ENCODE results near the gene DGLUCY.

Gene DGLUCY

GRCh38 chr14:91234791-91235114 lies 120.9 kb downstream of the DGLUCY start:
- H2BK5ac ChIP-seq (ENCODE audit: low read depth, low read length, poor library complexity), result no peak overlapping the region
- H4K12ac ChIP-seq (ENCODE audit: low read depth, low read length), result no peak overlapping the region
- WGBS (ENCODE audit: extremely low coverage, insufficient coverage, insufficient read length), result no CpG with 5 or more reads among the region's 16 CpGs
- no peak overlapping the region for H3K23ac ChIP-seq (ENCODE audit: low read length)
- no peak overlapping the region for H2AK5ac ChIP-seq (ENCODE audit: low read length)
- H3K4me1 ChIP-seq (ENCODE audit: control insufficient read depth in 1 of 2, insufficient read depth in 2 of 2, low read length in 2 of 2), result no peaks in the 10 kb centered on the region
- H3K4ac ChIP-seq (ENCODE audit: low read depth, low read length), result no peak overlapping the region
- no peak overlapping the region for H3K4me2 ChIP-seq (ENCODE audit: low read length)
- no peak overlapping the region for H3K14ac ChIP-seq (ENCODE audit: low read length)
- no peaks in the 10 kb centered on the region for H3K27me3 ChIP-seq (ENCODE audit: insufficient read depth, low read length)
- H3K27ac ChIP-seq (ENCODE audit: low read depth, low read length), result no peak overlapping the region
- H2AFZ ChIP-seq (ENCODE audit: insufficient read depth, low read length, poor library complexity), result no peak overlapping the region
- no peak overlapping the region for H3K9ac ChIP-seq (ENCODE audit: low read length)
- no peaks in the 10 kb centered on the region for H3K79me2 ChIP-seq (ENCODE audit: control insufficient read depth, insufficient read depth, low read length, poor library complexity)
- H3K18ac ChIP-seq (ENCODE audit: low read length), result no peak overlapping the region
- H2BK120ac ChIP-seq (ENCODE audit: insufficient read depth, low read length, poor library complexity), result no peak overlapping the region
- no peak overlapping the region for H4K8ac ChIP-seq (ENCODE audit: low read depth, low read length)
- H4K91ac ChIP-seq (ENCODE audit: low read depth, low read length), result no peak overlapping the region
- no peaks in the 10 kb centered on the region for H3K36me3 ChIP-seq (ENCODE audit: control insufficient read depth in 1 of 2, insufficient read depth in 2 of 2, low read length in 2 of 2)
- DNase-seq, result no peak
- H2BK12ac ChIP-seq (ENCODE audit: low read length), result no peak overlapping the region
- peaks cover 8% of the 10 kb centered on the region for H3K9me3 ChIP-seq (ENCODE audit: insufficient read depth, low read depth, low read length)
- no peak overlapping the region for H3K4me3 ChIP-seq (ENCODE audit: low read depth, low read length)
- no peaks in the 10 kb centered on the region for H3K79me1 ChIP-seq (ENCODE audit: low read length)

GRCh38 chr14:91235841-91236240 lies 122.0 kb downstream of the DGLUCY start:
- Histone ChIP-seq H3K4ac (ENCODE audit: low read depth, low read length) (no peak overlapping the region), H3K23ac (ENCODE audit: low read length) (no peak overlapping the region), H4K91ac (ENCODE audit: low read depth, low read length) (no peak overlapping the region), H2BK120ac (ENCODE audit: insufficient read depth, low read length, poor library complexity) (no peak overlapping the region), H2BK5ac (ENCODE audit: low read depth, low read length, poor library complexity) (no peak overlapping the region), H3K4me1 (ENCODE audit: control insufficient read depth in 1 of 2, insufficient read depth in 2 of 2, low read length in 2 of 2) (no peaks in the 10 kb centered on the region), H3K79me2 (ENCODE audit: control insufficient read depth, insufficient read depth, low read length, poor library complexity) (no peaks in the 10 kb centered on the region), H2AFZ (ENCODE audit: insufficient read depth, low read length, poor library complexity) (no peak overlapping the region), H2BK12ac (ENCODE audit: low read length) (no peak overlapping the region), H3K27me3 (ENCODE audit: insufficient read depth, low read length) (no peaks in the 10 kb centered on the region), H4K12ac (ENCODE audit: low read depth, low read length) (no peak overlapping the region), H3K14ac (ENCODE audit: low read length) (no peak overlapping the region), H3K18ac (ENCODE audit: low read length) (no peak overlapping the region), H3K27ac (ENCODE audit: low read depth, low read length) (no peak overlapping the region), H3K79me1 (ENCODE audit: low read length) (no peaks in the 10 kb centered on the region), H3K4me2 (ENCODE audit: low read length) (no peak overlapping the region), H3K9ac (ENCODE audit: low read length) (no peak overlapping the region), H3K4me3 (ENCODE audit: low read depth, low read length) (no peak overlapping the region), H3K9me3 (ENCODE audit: insufficient read depth, low read depth, low read length) (peaks cover 8% of the 10 kb centered on the region), H3K36me3 (ENCODE audit: control insufficient read depth in 1 of 2, insufficient read depth in 2 of 2, low read length in 2 of 2) (no peaks in the 10 kb centered on the region), H4K8ac (ENCODE audit: low read depth, low read length) (no peak overlapping the region), H2AK5ac (ENCODE audit: low read length) (no peak overlapping the region)
- WGBS (ENCODE audit: extremely low coverage, insufficient coverage, insufficient read length), result no CpG with 5 or more reads among the region's 7 CpGs
- DNase-seq, result no peak

- H2AFZ ChIP-seq (ENCODE audit: insufficient read depth, low read length, poor library complexity), result no peak overlapping the region
- no peaks in the 10 kb centered on the region for H3K79me1 ChIP-seq (ENCODE audit: low read length)
- H3K36me3 ChIP-seq (ENCODE audit: control insufficient read depth in 1 of 2, insufficient read depth in 2 of 2, low read length in 2 of 2), result no peaks in the 10 kb centered on the region
- no peak overlapping the region for H2AK5ac ChIP-seq (ENCODE audit: low read length)
- no CpG with 5 or more reads among the region's 7 CpGs for WGBS (ENCODE audit: extremely low coverage, insufficient coverage, insufficient read length)
- H4K8ac ChIP-seq (ENCODE audit: low read depth, low read length), result no peak overlapping the region
- no peak for DNase-seq
- H3K27ac ChIP-seq (ENCODE audit: low read depth, low read length), result no peak overlapping the region
- no peak overlapping the region for H3K14ac ChIP-seq (ENCODE audit: low read length)
- no peak overlapping the region for H3K9ac ChIP-seq (ENCODE audit: low read length)
- H3K4me1 ChIP-seq (ENCODE audit: control insufficient read depth in 1 of 2, insufficient read depth in 2 of 2, low read length in 2 of 2), result no peaks in the 10 kb centered on the region
- H3K79me2 ChIP-seq (ENCODE audit: control insufficient read depth, insufficient read depth, low read length, poor library complexity), result no peaks in the 10 kb centered on the region
- H4K12ac ChIP-seq (ENCODE audit: low read depth, low read length), result no peak overlapping the region
- no peak overlapping the region for H4K91ac ChIP-seq (ENCODE audit: low read depth, low read length)
- H3K4me2 ChIP-seq (ENCODE audit: low read length), result no peak overlapping the region
- peaks cover 8% of the 10 kb centered on the region for H3K9me3 ChIP-seq (ENCODE audit: insufficient read depth, low read depth, low read length)
- H2BK5ac ChIP-seq (ENCODE audit: low read depth, low read length, poor library complexity), result no peak overlapping the region
- H3K4me3 ChIP-seq (ENCODE audit: low read depth, low read length), result no peak overlapping the region
- H2BK120ac ChIP-seq (ENCODE audit: insufficient read depth, low read length, poor library complexity), result no peak overlapping the region
- H3K27me3 ChIP-seq (ENCODE audit: insufficient read depth, low read length), result no peaks in the 10 kb centered on the region
- no peak overlapping the region for H3K18ac ChIP-seq (ENCODE audit: low read length)
- no peak overlapping the region for H3K4ac ChIP-seq (ENCODE audit: low read depth, low read length)
- H3K23ac ChIP-seq (ENCODE audit: low read length), result no peak overlapping the region
- H2BK12ac ChIP-seq (ENCODE audit: low read length), result no peak overlapping the region
Measured at GRCh38 chr14:91237219-91237618, 123.3 kb downstream of the DGLUCY start.

- Histone ChIP-seq H2BK12ac (ENCODE audit: low read length) (no peak overlapping the region), H3K4me1 (ENCODE audit: control insufficient read depth in 1 of 2, insufficient read depth in 2 of 2, low read length in 2 of 2) (no peaks in the 10 kb centered on the region), H3K36me3 (ENCODE audit: control insufficient read depth in 1 of 2, insufficient read depth in 2 of 2, low read length in 2 of 2) (no peaks in the 10 kb centered on the region), H2BK5ac (ENCODE audit: low read depth, low read length, poor library complexity) (no peak overlapping the region), H3K18ac (ENCODE audit: low read length) (no peak overlapping the region), H3K9ac (ENCODE audit: low read length) (no peak overlapping the region), H3K27me3 (ENCODE audit: insufficient read depth, low read length) (no peaks in the 10 kb centered on the region), H3K4ac (ENCODE audit: low read depth, low read length) (no peak overlapping the region), H2AK5ac (ENCODE audit: low read length) (no peak overlapping the region), H2AFZ (ENCODE audit: insufficient read depth, low read length, poor library complexity) (no peak overlapping the region), H3K79me1 (ENCODE audit: low read length) (no peaks in the 10 kb centered on the region), H2BK120ac (ENCODE audit: insufficient read depth, low read length, poor library complexity) (no peak overlapping the region), H4K8ac (ENCODE audit: low read depth, low read length) (no peak overlapping the region), H3K4me3 (ENCODE audit: low read depth, low read length) (no peak overlapping the region), H4K12ac (ENCODE audit: low read depth, low read length) (no peak overlapping the region), H3K79me2 (ENCODE audit: control insufficient read depth, insufficient read depth, low read length, poor library complexity) (no peaks in the 10 kb centered on the region), H3K23ac (ENCODE audit: low read length) (no peak overlapping the region), H3K4me2 (ENCODE audit: low read length) (no peak overlapping the region), H3K27ac (ENCODE audit: low read depth, low read length) (no peak overlapping the region), H3K14ac (ENCODE audit: low read length) (no peak overlapping the region), H4K91ac (ENCODE audit: low read depth, low read length) (no peak overlapping the region), H3K9me3 (ENCODE audit: insufficient read depth, low read depth, low read length) (peaks cover 8% of the 10 kb centered on the region)
- no peak for DNase-seq
- no CpG with 5 or more reads among the region's 4 CpGs for WGBS (ENCODE audit: extremely low coverage, insufficient coverage, insufficient read length)
Measured at GRCh38 chr14:91238085-91238484, 124.2 kb downstream of the DGLUCY start.

All from trophoblast cell (in vitro differentiated cells and primary cell).